Measurements from ENCODE around the gene NEAT1.

DNA sequence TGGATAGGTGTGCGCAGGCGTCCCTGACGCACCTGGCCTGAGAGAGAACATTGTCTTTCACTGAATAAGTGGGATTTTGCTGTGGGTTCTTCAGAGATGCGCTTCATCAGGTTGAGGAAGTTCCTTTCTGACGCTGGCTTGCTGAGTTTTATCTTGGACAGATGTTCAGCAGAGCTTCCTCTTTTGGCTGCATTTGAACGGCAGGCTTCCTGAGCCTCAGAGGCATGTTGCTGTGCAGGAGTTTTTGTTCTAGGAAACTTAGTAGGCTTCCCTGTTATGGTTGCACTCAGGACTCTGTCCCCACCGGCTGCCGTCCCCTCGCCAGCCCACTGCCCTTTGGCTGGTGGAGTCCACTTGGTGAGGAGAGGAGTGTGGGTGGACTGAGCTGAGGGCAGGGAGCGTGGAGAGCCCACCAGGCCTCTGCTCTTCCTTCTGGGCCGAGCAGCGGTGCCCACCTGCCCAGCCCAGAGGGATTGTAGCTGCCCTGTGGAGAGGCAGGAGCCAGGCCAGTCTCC is 18.9 kb upstream of the NEAT1 start:
- TF ChIP-seq CTCF (IDR thresholded peaks at IDR 0.05) = no peak
- TF ChIP-seq POLR2A (IDR thresholded peaks at IDR 0.05) = no peak
